Measurements from ENCODE around the gene TRIO. TPM values are rescaled to one million over a fixed set of nuclear protein-coding genes. Genes with fewer than 3 reads are reported as not detected.

TRIO gene
- total RNA-seq, 1 experiment from 2014 or later, result 99.6 TPM

DNA sequence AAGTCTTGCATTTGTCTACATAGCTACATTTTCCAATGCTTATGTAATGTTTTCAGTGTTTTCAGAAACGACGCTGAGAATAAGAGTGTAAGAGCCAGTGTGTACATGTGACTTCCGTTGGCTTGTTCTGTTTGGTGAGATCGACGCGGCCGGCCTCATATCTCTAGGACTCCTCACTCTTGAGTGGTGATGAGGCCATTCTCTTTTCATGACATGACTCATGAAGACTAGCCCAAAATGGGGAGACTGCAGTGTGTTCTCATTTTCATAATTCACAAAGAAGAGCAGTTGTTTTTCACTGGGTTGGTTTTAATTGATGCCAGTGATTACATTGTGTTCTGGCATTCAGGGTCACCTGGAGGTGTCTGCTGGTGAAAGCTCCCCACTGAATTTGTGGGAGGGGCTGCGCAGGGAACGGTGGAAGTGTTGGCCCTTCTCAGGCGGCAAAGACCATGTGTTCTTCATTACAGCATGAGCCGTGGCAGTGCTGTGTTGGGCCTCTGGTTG, 306.9 kb downstream of the TRIO start:
- H3K27ac ChIP-seq, result peak overlapping the region; percentile 98
- H3K27me3 ChIP-seq (replicated peaks), result no peaks in the 10 kb centered on the region
- peak; percentile 89 to 90 for DNase-seq (ENCODE audit: low read depth in 1 of 2, low spot score in 2 of 2)
- H3K36me3 ChIP-seq, result peaks cover 27% of the 10 kb centered on the region
- H3K4me1 ChIP-seq (replicated peaks), result peaks cover 82% of the 10 kb centered on the region
- H3K9me3 ChIP-seq (replicated peaks), result no peaks in the 10 kb centered on the region
- H3K4me3 ChIP-seq, result no peak overlapping the region

DNA sequence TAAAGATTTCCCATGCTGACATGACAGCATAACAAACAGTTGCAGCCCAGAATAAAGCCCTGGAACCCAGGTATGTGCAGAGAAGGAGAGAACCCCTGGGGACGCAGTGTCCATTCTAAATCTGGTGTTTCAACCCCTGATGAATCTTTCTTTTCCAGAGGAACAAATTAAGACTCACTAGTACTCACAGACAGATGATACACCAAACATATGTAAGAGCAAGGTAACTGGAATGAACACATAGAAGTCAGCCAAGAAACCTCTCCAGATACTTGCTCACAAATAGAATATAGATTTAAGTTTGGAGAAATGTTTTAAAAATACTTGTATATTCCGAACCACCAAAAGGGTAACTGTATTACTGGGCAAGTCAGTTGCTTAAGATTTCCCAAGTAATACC, 307.6 kb downstream of the TRIO start:
- Histone ChIP-seq H3K9me3 (replicated peaks) (no peaks in the 10 kb centered on the region), H3K4me1 (replicated peaks) (peaks cover 76% of the 10 kb centered on the region), H3K27me3 (replicated peaks) (no peaks in the 10 kb centered on the region), H3K4me3 (no peak overlapping the region), H3K27ac (peak overlapping the region; percentile 98), H3K36me3 (peaks cover 27% of the 10 kb centered on the region)
- DNase-seq (ENCODE audit: low read depth in 1 of 2, low spot score in 2 of 2), result no peak

DNA sequence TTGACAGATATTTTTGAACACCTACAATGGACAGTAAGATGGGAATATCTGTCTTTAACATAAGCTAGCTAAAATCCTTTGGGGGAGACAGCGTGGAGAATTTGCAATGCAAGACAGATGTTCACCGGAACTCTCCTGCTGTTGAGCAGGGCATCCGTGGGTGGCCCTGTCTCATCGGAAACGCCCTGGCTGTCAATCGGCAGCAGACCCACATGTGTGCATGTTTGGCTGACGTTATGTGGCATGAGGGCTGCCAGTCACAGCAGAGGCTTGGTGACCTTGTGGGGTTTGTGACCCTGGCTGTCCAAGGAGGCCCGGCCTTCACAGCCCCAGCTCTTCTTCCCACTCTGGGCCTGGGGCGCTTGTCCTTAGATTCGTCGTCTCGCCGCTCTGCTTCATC, 308.7 kb downstream of the TRIO start:
- peak; percentile 61 to 71 for DNase-seq (ENCODE audit: low read depth in 1 of 2, low spot score in 2 of 2)
- Histone ChIP-seq H3K36me3 (peaks cover 30% of the 10 kb centered on the region), H3K4me1 (replicated peaks) (peaks cover 65% of the 10 kb centered on the region), H3K27ac (peak overlapping the region; percentile 46), H3K4me3 (no peak overlapping the region), H3K27me3 (replicated peaks) (no peaks in the 10 kb centered on the region), H3K9me3 (replicated peaks) (no peaks in the 10 kb centered on the region)

DNA sequence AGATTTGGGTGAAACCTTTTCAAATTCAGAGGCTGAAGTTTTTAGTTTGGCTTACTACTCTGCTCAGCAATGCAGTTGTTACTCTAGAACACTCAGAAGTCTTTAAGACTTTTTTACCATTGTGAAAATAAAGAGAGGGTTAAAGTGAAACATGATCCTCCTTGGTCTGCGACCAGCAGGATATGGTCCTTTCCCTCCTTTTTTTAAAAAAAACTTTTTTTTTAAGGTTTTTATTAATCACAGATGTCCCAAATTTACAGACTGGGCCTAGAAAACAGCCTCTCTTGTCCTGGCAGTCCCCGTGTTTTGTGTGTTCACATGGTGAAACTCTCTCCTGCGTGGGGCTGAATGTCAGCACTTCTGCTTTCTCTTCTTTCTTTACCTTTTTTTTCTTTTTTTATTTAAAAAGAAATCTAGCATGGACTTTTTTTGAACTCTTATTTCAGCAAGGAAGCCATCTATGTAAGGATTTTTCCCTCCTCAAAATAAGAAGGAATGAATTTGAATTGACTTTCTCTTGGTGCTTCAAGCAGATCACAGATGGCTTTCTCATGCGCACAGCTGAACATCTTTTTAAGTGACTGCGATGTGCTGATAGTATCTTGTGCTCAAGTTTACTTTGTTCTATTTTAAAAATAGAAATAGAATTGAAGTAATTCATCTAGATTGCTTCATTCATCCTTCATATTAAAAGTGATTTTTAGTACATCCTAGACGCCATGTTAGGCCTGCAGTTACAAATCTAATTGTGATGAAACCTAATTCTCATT, 309.7 kb downstream of the TRIO start:
- no peaks in the 10 kb centered on the region for H3K9me3 ChIP-seq (replicated peaks)
- no peak overlapping the region for H3K4me3 ChIP-seq
- no peaks in the 10 kb centered on the region for H3K27me3 ChIP-seq (replicated peaks)
- peak overlapping the region; percentile 46 for H3K27ac ChIP-seq
- peaks cover 57% of the 10 kb centered on the region for H3K4me1 ChIP-seq (replicated peaks)
- DNase-seq (ENCODE audit: low read depth in 1 of 2, low spot score in 2 of 2), result peak in 1 of 2 experiments; percentile 63
- H3K36me3 ChIP-seq, result peaks cover 30% of the 10 kb centered on the region

DNA sequence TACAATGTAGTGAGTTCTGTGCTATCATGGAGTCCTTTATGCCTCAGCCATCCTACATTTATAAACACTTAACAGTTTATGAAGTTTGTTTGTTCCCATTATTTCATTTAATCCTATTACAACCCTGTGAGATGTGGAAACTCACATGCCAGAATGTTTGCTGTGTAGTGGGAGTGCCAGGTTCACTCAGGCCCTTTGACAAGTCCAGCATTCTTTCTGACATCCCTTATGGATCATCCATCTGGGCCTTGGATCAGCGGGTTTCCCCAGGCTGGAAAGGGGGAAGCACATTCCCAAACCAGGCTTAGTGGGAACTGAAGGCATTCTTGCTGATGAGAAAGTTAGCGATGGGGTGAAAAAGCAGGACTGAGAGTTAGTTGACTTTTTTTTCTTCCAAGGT, 310.3 kb downstream of the TRIO start:
- no peaks in the 10 kb centered on the region for H3K9me3 ChIP-seq (replicated peaks)
- peaks cover 51% of the 10 kb centered on the region for H3K4me1 ChIP-seq (replicated peaks)
- H3K4me3 ChIP-seq, result no peak overlapping the region
- peak overlapping the region; percentile 46; the same call in 1 of the 2 replicates for H3K27ac ChIP-seq
- peaks cover 34% of the 10 kb centered on the region for H3K36me3 ChIP-seq
- no peaks in the 10 kb centered on the region for H3K27me3 ChIP-seq (replicated peaks)
- no peak for DNase-seq (ENCODE audit: low read depth in 1 of 2, low spot score in 2 of 2)

DNA sequence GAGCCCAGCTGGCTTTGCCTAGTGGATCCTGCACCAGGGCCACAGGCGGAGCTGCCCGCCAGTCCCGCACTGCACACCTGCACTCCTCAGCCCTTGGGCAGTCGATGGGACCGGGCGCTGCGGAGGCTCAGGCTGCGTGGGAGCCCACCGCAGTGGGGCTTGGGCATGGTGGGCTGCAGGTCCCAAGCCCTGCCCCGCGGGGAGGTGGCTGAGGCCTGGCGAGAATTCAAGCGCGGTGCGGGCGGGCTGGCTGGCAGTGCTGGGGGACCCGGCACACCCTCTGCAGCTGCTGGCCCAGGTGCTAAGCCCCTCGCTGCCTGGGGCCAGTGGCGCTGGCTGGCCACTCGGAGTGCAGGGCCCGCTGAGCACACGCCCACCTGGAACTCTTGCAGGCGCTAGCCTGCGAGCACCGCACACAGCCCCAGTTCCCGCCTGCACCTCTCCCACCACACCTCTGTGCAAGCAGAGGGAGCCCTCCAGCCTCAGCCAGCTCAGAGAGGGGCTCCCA, 312.7 kb downstream of the TRIO start:
- no peak overlapping the region for H3K4me3 ChIP-seq
- no peak for DNase-seq (ENCODE audit: low read depth in 1 of 2, low spot score in 2 of 2)
- H3K9me3 ChIP-seq (replicated peaks), result no peaks in the 10 kb centered on the region
- no peak overlapping the region for H3K27ac ChIP-seq
- H3K4me1 ChIP-seq (replicated peaks), result peaks cover 27% of the 10 kb centered on the region
- no peaks in the 10 kb centered on the region for H3K27me3 ChIP-seq (replicated peaks)
- peaks cover 51% of the 10 kb centered on the region for H3K36me3 ChIP-seq

DNA sequence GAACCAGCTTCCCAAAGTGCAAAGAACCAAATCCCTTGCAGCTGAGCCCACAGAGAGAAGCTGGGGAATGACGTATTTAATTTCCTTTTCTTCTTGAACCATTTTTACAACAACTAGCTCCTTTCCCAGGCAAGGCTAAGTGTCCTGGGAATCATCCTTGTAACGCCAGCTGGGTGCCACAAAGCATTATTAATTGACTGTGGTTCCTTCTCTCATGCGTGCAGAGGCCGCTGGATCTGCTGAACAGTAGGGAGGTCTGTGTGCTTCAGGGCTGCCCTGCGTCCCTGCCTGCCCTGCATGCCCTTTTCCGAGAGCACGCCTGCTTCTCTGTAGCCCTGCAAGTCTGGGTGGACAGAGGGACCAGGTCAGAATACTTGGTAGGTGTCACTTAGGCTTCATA, 314.3 kb downstream of the TRIO start:
- no peak for DNase-seq (ENCODE audit: low read depth in 1 of 2, low spot score in 2 of 2)
- Histone ChIP-seq H3K27me3 (replicated peaks) (no peaks in the 10 kb centered on the region), H3K36me3 (peaks cover 62% of the 10 kb centered on the region), H3K27ac (no peak overlapping the region), H3K9me3 (replicated peaks) (no peaks in the 10 kb centered on the region), H3K4me1 (replicated peaks) (peaks cover 11% of the 10 kb centered on the region), H3K4me3 (no peak overlapping the region)

DNA sequence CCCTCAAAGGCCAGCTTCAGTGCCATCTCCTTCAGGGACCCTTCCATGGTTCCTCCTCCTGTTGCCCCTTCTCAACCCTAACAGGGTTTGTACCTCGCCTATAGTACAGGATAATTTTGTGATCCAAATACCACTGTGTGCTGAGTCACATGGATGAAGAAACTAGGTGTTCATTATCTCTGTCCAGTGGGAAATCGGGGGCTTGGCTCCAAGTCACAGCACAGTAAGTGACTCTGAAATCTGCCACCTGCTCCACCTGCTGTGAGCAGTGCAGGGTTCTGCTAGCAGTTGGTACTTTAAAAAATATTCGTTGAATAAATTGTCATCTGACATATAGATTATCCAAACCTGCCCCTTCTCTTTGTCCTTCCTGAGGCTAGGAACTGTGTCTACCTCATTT, 315.3 kb downstream of the TRIO start:
- DNase-seq (ENCODE audit: low read depth in 1 of 2, low spot score in 2 of 2), result no peak
- peaks cover 68% of the 10 kb centered on the region for H3K36me3 ChIP-seq
- no peaks in the 10 kb centered on the region for H3K27me3 ChIP-seq (replicated peaks)
- H3K9me3 ChIP-seq (replicated peaks), result no peaks in the 10 kb centered on the region
- H3K4me3 ChIP-seq, result no peak overlapping the region
- no peak overlapping the region for H3K27ac ChIP-seq
- peaks cover 2% of the 10 kb centered on the region for H3K4me1 ChIP-seq (replicated peaks)

DNA sequence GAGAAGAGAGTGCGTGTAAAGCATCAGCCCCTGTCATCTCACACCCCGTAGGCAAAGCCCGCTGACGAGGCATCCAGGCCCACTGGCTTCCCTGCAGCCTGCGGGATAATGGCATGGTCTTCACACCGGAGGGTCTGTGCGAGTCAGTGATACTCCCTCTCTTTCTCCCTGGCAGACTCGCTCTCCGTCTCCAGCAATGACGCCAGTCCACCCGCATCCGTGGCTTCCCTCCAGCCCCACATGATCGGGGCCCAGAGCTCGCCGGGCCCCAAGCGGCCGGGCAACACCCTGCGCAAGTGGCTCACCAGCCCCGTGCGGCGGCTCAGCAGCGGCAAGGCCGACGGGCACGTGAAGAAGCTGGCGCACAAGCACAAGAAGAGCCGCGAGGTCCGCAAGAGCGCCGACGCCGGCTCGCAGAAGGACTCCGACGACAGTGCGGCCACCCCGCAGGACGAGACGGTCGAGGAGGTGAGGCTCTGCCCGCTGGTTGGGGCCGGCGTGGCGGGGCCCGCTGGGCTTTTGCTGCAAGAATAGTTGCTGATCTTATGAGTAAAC, 317.8 kb downstream of the TRIO start:
- no peak for DNase-seq (ENCODE audit: low read depth in 1 of 2, low spot score in 2 of 2)
- no peak overlapping the region for H3K4me3 ChIP-seq
- no peaks in the 10 kb centered on the region for H3K27me3 ChIP-seq (replicated peaks)
- H3K27ac ChIP-seq, result no peak overlapping the region
- peaks cover 79% of the 10 kb centered on the region for H3K36me3 ChIP-seq
- no peaks in the 10 kb centered on the region for H3K9me3 ChIP-seq (replicated peaks)
- peaks cover 19% of the 10 kb centered on the region for H3K4me1 ChIP-seq (replicated peaks)

DNA sequence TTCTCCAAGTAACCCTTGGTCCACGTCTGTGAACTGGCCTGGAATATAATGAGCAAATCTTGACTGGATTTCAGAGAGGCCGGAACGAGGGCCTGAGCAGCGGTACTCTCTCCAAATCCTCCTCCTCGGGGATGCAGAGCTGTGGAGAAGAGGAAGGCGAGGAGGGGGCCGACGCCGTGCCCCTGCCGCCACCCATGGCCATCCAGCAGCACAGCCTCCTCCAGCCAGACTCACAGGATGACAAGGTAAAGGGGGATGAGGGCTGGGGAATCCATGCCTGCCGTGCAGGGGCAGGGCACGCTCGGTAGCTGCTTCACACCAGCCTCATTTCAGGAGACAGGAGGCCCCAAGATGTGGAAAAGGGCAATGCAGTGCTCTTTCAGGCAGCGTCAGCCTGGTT, 319.5 kb downstream of the TRIO start:
- peaks cover 19% of the 10 kb centered on the region for H3K4me1 ChIP-seq (replicated peaks)
- H3K36me3 ChIP-seq, result peaks cover 94% of the 10 kb centered on the region
- H3K4me3 ChIP-seq, result no peak overlapping the region
- no peaks in the 10 kb centered on the region for H3K27me3 ChIP-seq (replicated peaks)
- no peak for DNase-seq (ENCODE audit: low read depth in 1 of 2, low spot score in 2 of 2)
- no peaks in the 10 kb centered on the region for H3K9me3 ChIP-seq (replicated peaks)
- H3K27ac ChIP-seq, result no peak overlapping the region

DNA sequence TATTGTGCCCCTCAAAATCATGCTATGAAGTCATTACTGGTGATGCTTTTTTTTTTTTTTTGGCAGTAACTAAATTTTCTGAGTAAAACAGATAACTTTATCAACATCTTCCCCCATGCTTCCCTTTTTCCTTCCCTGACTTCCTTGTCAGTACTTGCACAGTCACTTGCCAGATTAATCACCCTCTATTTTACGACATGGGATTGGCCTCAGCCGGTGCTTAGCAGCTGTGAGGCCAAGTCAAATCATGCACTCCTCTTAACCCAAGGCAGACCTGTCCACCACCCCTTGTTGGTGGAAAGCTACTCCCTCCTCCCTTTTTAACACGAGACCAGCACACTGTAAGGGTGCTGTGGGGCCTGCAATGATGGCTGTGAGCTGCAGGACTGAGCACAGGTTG, 320.5 kb downstream of the TRIO start:
- no peaks in the 10 kb centered on the region for H3K27me3 ChIP-seq (replicated peaks)
- H3K36me3 ChIP-seq, result peaks cover 97% of the 10 kb centered on the region
- no peak overlapping the region for H3K4me3 ChIP-seq
- no peak for DNase-seq (ENCODE audit: low read depth in 1 of 2, low spot score in 2 of 2)
- H3K4me1 ChIP-seq (replicated peaks), result peaks cover 19% of the 10 kb centered on the region
- no peak overlapping the region for H3K27ac ChIP-seq
- no peaks in the 10 kb centered on the region for H3K9me3 ChIP-seq (replicated peaks)

DNA sequence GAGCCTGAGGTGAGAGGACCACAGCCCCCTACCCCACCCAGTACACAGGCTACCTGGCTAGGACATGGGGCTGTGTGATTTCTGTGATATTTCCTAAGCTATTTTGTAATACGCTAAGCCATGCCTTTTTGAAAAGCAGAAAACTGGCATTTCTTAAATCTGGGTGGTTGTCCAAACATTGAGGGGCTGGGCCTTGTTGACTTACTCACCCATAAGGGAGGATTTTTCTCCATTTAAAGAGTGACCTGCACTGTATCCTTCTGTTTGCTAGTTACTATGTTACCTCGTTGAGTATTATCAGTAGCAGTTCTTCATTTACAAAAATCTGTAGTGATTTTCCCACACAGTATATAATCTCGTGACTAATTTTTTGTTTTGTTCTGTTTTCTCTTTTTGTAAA, 321.0 kb downstream of the TRIO start:
- Histone ChIP-seq H3K4me3 (no peak overlapping the region), H3K27ac (no peak overlapping the region), H3K4me1 (replicated peaks) (peaks cover 19% of the 10 kb centered on the region), H3K36me3 (peaks cover 95% of the 10 kb centered on the region), H3K9me3 (replicated peaks) (no peaks in the 10 kb centered on the region), H3K27me3 (replicated peaks) (no peaks in the 10 kb centered on the region)
- DNase-seq (ENCODE audit: low read depth in 1 of 2, low spot score in 2 of 2), result no peak

DNA sequence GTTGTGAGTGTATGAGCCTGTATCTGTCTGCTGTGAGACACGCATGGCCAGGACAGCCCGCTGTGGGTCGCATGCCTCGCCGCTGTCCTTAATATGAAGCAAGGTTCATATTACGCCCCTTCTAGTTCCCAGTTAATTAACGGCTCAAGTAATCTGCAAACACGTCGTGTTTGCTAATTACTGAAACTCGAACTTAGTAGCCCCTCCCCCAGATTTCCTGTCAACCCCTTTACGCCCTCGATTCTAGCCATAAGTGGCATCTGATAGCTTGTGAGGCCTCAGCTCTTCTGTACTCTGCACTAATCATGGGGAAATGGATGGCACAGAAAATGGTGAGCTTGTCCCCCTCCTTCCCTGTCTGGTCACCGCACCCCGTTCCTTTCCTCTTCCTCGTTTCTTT, 321.5 kb downstream of the TRIO start:
- peaks cover 97% of the 10 kb centered on the region for H3K36me3 ChIP-seq
- no peaks in the 10 kb centered on the region for H3K9me3 ChIP-seq (replicated peaks)
- no peak overlapping the region for H3K4me3 ChIP-seq
- peak overlapping the region; percentile 12; the same call in 1 of the 2 replicates for H3K27ac ChIP-seq
- DNase-seq (ENCODE audit: low read depth in 1 of 2, low spot score in 2 of 2), result no peak
- H3K4me1 ChIP-seq (replicated peaks), result peaks cover 19% of the 10 kb centered on the region
- H3K27me3 ChIP-seq (replicated peaks), result no peaks in the 10 kb centered on the region

DNA sequence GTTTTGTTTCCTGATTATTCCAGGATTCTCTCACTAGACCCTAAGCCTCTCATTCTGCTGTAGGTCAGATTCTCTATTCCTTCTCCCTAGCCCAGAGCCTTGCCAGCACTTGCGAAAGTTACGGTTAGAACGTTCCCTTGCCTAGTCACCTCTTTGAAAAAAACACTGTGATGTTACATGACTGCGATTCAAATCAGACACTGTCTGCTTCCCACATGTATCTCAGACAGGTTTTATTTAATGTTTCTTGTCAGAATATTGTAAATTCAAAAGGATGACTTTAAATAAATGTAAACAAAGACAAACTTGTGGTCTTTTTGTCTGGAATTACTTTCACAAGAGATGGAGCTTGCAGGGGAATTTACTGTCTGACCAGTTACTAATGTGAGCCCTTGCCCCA, 322.0 kb downstream of the TRIO start:
- Histone ChIP-seq H3K27ac (peak overlapping the region; percentile 12; the same call in 1 of the 2 replicates), H3K4me3 (no peak overlapping the region), H3K27me3 (replicated peaks) (no peaks in the 10 kb centered on the region), H3K36me3 (peaks cover 97% of the 10 kb centered on the region), H3K4me1 (replicated peaks) (peaks cover 19% of the 10 kb centered on the region), H3K9me3 (replicated peaks) (no peaks in the 10 kb centered on the region)
- no peak for DNase-seq (ENCODE audit: low read depth in 1 of 2, low spot score in 2 of 2)
